ENCODE results near the gene EIF4G1.

Gene EIF4G1

GRCh38 chr3:184315871-184316661 lies 1.7 kb downstream of the EIF4G1 start:
- TF ChIP-seq, protein P1, sequence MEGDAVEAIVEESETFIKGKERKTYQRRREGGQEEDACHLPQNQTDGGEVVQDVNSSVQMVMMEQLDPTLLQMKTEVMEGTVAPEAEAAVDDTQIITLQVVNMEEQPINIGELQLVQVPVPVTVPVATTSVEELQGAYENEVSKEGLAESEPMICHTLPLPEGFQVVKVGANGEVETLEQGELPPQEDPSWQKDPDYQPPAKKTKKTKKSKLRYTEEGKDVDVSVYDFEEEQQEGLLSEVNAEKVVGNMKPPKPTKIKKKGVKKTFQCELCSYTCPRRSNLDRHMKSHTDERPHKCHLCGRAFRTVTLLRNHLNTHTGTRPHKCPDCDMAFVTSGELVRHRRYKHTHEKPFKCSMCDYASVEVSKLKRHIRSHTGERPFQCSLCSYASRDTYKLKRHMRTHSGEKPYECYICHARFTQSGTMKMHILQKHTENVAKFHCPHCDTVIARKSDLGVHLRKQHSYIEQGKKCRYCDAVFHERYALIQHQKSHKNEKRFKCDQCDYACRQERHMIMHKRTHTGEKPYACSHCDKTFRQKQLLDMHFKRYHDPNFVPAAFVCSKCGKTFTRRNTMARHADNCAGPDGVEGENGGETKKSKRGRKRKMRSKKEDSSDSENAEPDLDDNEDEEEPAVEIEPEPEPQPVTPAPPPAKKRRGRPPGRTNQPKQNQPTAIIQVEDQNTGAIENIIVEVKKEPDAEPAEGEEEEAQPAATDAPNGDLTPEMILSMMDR (conservative IDR thresholded peaks at IDR 0.05; ENCODE audit: control insufficient read depth, insufficient read depth, low read depth, low read length) = no peak
- DNase-seq (ENCODE audit: low read depth) = no peak
- H3K4me3 ChIP-seq (ENCODE audit: control insufficient read depth, low read depth, low read length) = peak overlapping the region; percentile 91

GRCh38 chr3:184316792-184317191 lies 2.4 kb downstream of the EIF4G1 start:
- peak; percentile 42 for DNase-seq (ENCODE audit: low read depth)
- H3K4me3 ChIP-seq (ENCODE audit: control insufficient read depth, low read depth, low read length) = peak overlapping the region; percentile 91
- TF ChIP-seq, protein P1 (conservative IDR thresholded peaks at IDR 0.05; ENCODE audit: control insufficient read depth, insufficient read depth, low read depth, low read length) = no peak

DNA sequence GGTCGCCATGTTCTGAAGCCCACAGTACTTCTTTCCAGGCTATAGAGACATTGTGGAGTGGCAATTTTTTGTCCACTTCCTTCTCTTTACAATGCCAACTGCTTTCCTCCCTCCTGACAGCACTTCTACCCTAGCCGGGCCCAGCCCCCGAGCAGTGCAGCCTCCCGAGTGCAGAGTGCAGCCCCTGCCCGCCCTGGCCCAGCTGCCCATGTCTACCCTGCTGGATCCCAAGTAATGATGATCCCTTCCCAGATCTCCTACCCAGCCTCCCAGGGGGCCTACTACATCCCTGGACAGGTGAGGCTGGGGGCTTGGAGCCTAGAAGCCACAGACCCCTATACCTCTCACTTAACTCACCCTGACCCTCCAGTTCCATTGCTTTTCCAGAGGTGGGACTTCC lies 2.8 kb downstream of the EIF4G1 start:
- H3K4me3 ChIP-seq (ENCODE audit: control insufficient read depth, low read depth, low read length) = peak overlapping the region; percentile 91
- TF ChIP-seq, protein P1 (conservative IDR thresholded peaks at IDR 0.05; ENCODE audit: control insufficient read depth, insufficient read depth, low read depth, low read length) = no peak
- no peak for DNase-seq (ENCODE audit: low read depth)

DNA sequence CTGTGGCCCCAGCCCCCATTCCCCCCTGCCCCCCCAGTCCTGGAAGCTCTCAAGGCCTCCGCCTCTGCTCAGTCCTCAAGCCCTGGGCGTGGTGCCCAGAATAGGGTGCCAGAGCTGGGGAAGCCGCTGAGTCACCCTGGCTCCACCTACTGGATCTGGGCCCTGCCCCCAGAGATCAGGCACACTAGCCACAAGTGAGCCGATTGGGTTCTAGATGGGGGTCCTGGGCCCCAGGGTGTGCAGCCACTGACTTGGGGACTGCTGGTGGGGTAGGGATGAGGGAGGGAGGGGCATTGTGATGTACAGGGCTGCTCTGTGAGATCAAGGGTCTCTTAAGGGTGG lies 5.7 kb downstream of the EIF4G1 start:
- TF ChIP-seq, protein P1 (conservative IDR thresholded peaks at IDR 0.05; ENCODE audit: control insufficient read depth, insufficient read depth, low read depth, low read length) = no peak

GRCh38 chr3:184321666-184322065 lies 7.3 kb downstream of the EIF4G1 start:
- no peak overlapping the region for H3K4me3 ChIP-seq (ENCODE audit: control insufficient read depth, low read depth, low read length)
- DNase-seq (ENCODE audit: low read depth) = no peak
- TF ChIP-seq, protein P1 (conservative IDR thresholded peaks at IDR 0.05; ENCODE audit: control insufficient read depth, insufficient read depth, low read depth, low read length) = no peak

More for the DNA sequence above, 5.7 kb downstream of the EIF4G1 start:
- H3K4me3 ChIP-seq (ENCODE audit: control insufficient read depth, low read depth, low read length) = peak overlapping the region; percentile 27
- DNase-seq (ENCODE audit: low read depth) = peak; percentile 98

- DNase-seq (ENCODE audit: low read depth) = peak; percentile 90
- H3K4me3 ChIP-seq (ENCODE audit: control insufficient read depth, low read depth, low read length) = no peak overlapping the region
- TF ChIP-seq, protein P1 (conservative IDR thresholded peaks at IDR 0.05; ENCODE audit: control insufficient read depth, insufficient read depth, low read depth, low read length) = no peak
Observed at GRCh38 chr3:184322731-184323487, 8.5 kb downstream of the EIF4G1 start.
